T follicular helper cell (primary cell): ENCODE data around the gene ADGRL1.
"Not testable (repeated sequence)": the region's sequence is repeated elsewhere in the genome, so short reads cannot be mapped to it uniquely, and the experiment has no call there.

ENCODE experiments used
- DNase-seq: peaks from one replicate; pipeline ENCODE4 v3.0.0-alpha.2; 2020; ENCODE audit warnings: low read depth
- total RNA-seq, 2 experiments: gene quantifications; one replicate each; lab custom pipeline; 2026; lab: John Stamatoyannopoulos, UW

Gene ADGRL1
- total RNA-seq = 23.8 to 31.1 reads per million in 2 experiments

DNA sequence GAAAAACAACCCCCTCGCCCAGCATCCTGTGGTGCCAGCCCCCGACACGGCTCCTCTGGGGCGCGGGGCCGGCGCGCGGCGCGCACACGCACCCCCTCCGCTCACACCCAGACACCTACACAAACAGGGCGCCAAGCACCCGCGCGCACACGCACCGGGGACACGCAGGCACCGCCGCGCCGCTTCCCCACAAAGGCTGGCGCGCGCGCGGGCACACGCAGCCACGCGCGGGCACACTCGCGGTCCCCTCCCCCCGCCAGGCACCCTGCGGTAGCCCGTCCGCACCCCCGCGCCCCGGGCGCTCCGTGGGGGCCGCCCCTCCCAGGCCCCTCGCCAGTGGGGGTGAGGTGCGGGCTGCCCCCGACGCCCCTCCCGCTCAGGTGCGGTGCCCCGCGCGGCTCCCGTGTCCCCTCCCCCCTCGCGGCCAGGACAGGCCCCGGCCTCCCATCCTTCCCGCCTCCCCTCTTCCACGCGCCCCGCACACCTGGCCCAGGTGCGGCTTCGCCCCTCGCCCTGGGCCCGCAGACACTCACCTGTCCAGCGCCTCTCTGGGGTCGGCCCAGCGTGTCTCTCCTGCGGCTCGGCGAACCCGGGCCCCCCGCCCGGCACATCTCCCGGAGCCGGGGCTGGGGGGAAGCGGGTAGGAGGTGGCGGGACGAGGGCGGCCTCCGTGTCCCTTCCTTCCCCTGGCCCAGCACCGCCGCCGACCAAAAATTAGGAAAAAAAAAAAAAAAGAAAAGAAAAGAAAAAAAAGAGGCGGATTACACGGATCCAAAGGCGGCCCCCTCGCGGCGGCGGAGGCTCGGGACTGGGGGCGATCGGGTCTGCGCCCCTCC lies at the start of gene ADGRL1:
Gene ADGRL1, minus strand, starts transcription at position 718 of the 836 bp plus-strand sequence. CDS start 22,567 bp downstream, outside the sequence.
- not testable (repeated sequence) for DNase-seq

DNA sequence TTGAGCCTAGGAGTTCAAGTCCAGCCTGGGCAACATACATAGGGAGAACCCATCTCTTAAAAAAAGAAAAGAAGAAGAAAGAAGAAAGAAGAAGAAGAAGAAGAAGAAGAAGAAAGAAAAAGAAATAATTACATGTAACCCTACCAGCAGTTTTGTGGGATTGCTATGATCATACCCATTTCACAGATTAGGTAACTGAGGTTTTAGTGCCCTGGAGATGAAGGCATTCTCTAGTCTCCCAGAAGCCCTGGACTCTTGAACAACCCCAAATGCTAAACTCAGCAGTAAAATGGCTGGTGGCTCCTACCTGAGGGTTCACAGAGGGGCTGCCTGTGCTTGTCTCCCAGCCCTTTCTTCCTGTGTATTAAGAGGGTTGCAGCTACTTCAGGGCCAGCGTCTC lies 49.3 kb upstream of the ADGRL1 start:
- DNase-seq = not testable (repeated sequence)

DNA sequence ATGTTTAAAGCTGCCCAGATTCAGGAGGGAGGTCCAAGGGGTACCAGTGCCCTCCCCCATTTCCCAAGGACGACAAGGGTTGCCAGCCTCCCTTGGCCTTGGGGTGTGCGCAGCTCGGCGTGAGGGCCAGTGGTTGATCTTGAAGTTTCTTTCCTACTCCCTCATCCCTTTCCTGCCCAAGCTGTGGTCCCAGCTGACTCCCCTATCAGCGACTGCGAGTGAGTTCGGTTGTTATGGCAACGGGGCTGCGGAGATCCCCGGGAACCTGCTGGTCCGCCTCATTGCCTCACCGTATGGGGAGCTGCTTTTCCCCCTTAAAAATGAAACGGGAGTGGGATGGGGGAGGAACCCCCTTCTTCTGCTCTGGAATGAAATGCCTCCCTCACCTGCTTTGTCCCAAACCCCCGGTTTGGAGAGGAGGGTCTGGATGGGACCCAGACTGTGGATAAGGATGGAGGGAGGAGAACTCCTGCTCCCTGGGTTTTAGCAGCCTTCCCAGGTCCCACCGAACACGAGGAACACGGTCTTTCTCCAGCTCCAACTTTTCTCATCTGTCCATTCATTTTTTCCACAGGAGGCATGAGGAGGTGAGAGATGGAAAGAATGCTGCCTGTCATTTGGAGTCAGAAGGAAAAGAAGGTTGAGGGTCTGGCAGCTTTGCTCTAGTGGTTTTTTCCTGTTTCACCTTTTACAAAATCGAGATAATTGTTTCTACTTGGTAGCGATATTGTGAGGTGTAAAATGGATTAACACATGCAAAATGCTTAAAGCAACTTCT lies 48.0 kb upstream of the ADGRL1 start:
- not testable (repeated sequence) for DNase-seq

DNA sequence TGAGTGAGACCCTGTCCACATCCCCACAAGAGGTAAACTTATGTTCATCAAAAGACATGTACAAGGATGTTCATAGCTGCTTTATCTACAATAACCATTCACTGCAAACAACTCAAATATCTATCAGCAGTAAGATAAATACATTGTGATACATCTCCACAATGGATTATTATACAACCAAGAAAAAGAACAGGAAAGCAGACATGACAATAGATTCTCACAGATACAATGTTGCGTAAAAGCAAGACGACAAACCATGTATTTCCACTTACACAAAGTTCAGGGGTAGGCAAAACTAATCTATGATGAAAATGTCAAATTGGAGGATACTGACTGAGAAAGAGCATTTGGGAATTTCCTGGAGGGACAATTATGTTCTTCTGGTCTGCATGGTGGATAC lies 46.2 kb upstream of the ADGRL1 start:
- DNase-seq = not testable (repeated sequence)

DNA sequence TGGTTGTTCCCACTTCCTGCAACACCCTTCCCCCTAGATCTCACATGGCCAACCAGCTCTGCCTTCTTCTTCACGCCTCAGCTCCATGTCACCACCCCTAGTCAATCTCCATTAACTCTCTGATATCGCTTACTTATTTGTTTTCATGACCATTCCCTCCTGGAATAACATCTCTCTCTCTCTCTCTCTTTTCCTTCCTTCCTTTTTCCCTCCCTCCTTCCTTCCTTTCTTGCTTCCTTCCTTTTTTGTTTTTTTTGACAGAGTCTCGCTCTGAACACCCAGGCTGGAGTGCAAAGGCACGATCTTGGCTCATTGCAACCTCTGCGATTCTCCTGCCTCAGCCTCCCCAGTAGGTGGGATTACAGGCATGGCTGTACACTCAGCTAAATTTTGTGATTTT lies 44.9 kb upstream of the ADGRL1 start:
- no peak for DNase-seq

DNA sequence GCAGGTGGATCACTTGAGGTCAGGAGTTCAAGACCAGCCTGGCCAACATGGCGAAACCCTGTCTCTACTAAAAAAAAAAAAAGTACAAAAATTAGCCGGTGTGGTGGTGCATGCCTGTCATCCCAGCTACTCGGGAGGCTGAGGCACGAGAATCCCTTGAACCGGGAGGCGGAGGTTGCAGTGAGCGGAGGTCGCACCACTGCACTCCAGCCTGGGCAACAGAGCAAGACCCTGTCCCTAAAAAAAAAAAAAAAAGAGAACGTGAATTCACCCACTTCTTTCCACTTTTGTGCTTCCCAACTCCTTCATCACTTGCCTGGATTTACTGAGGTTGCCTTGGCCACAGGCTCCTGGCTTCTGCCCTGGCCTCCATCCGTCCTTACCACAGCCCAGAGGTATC lies 44.3 kb upstream of the ADGRL1 start:
- not testable (repeated sequence) for DNase-seq

DNA sequence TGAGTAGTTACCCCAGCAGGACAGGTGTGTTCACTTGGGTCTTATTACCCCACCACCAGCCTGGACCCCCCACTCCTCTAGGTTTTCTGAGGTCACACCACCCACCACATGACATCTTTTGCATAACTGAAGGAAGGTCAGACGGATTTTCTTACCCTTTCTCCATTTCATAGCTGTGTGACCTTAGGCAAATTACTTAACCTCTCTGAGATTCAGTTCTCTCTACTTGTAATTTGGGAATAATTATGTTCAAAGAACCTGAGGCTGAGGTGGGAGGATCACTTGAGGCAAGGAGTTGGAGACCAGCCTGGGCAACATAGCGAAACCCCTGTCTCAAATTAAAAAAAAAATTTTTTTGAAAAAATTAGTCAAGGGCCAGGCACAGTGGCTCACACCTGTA lies 43.9 kb upstream of the ADGRL1 start:
- DNase-seq = not testable (repeated sequence)

DNA sequence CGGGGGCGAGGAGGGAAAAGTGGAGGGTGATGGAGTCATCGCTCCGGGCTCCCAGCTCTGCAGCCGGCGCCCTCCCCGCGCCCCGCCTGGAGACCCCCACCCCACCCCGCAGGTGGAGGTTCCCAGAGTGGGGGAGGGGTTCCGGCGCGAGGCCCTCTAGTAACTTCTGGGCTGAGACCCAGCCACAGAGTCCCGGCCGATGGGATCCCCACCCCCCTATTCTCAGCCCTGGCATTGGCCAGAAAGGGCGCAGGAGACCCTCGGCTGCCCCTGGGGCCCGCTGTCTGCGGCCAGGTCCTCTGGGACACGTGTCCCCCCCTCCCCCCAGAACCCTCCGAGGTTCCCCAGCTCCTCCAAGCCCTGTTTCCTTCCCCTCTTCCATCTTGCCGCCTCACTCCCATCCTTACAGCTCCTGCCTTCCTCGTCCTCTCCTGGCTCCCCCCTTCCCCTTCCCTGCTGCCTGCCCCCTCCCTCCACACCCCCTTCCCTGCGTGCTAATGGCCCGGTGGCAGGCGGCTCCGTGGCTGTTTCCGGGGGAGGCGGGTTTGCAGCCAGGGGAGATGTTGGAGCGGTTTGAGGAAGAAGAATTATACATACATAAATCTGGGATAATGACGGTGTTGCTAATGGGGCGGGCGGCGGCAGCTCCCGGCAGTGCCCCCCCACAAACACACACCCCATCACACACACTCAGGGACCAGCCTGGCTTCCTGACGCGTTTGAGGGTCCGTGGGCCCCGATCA lies 43.2 kb upstream of the ADGRL1 start:
- DNase-seq = not testable (repeated sequence)

DNA sequence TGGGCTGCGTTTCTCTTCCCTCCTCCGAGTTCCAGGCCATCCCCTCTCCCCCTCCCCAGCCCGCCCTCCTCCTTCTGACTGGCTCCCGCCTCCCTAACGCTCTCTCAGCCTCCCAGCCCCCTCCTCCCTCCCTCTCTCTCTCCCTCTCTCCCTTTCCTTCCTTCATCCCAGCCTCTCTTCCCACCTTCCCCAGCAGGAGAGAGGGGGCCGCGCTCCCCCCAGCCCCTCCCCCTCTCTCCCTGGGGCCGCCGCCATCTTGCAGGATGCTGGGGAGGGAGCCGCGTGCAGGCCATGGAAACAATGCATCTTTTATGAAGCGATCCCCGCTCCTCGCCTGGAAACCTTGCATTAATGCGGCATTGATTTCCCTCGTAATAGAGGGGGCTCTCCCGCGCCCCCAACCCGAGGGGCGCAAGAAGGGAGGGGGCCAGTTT lies 42.6 kb upstream of the ADGRL1 start:
- no peak for DNase-seq

DNA sequence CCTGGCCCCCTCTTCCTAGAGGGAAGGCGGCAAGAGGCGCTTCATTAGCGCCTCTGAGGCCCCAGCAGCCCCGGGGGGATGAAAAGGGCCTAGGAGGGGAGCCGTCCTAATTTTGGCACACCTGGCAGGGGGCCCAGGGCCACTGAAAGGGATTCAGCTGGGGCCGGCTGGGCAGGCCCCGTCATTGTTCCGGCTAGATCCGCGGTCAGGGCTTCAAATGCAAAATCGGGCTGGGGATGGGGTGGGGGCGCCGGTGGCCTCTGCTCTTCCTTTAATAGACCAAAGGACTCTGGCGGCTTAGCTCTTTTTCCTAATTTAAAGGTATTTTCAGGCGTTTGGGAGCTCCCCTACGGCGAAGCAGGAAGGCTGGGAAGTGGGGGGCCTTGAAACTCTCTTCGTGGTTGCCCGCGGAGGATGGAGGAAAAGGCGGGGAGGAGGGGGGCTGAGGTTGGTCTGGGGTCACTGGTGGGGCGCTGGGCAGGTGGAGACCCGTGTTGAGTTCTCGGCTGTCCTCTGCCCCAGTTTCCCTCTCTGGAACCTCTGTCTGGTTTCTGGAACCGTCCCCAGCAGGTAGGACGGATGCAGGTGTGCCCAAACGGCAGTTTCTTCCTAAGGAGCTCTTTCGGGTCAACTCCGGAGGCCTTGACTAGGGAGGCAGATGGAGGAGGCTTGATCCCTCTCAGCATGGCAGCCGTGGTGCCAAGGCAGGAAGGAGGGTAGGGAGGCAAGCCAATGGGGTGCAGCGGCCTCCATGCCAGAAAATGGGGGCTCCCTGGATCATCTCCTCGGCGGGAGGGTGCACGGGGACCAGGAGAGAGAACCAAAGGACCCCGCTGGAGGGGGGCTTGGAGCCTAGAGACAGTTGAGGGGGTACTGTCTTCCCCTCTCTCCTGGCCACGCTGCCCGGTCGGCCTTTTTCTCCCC lies 41.8 kb upstream of the ADGRL1 start:
- DNase-seq = not testable (repeated sequence)

DNA sequence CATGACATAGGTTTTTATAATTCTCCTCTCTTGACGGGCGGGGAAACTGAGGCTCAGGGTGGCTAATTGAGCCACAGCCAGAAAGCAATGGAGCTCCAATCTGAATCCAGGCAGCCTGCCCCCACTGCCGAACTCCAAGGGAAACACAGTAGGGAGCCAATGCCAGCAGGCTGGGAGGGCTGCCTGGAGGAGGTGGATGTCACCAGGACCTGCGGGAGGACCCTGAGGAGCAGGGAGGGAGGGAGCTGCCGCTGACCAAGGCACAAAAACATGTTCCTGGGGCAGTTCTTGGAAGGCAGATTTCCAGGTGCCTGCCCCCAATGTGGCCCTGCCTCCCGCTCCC lies 41.2 kb upstream of the ADGRL1 start:
- not testable (repeated sequence) for DNase-seq

DNA sequence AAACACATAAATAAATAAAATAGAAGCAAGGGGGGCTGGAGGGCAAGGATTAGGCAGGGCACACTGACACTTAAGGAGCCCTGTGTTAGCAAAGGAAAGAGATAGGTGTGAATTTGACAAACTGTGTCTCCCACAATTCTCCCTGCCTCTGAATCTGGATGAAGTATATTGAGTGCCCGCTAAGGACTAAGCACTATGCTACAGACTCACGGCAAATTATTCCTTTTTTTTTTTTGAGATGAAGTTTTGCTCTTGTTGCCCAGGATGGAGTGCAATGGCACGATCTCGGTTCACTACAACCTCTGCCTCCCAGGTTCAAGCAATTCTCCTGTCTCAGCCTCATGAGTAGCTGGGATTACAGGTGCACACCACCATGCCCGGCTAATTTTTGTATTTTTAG lies 38.4 kb upstream of the ADGRL1 start:
- DNase-seq = not testable (repeated sequence)

DNA sequence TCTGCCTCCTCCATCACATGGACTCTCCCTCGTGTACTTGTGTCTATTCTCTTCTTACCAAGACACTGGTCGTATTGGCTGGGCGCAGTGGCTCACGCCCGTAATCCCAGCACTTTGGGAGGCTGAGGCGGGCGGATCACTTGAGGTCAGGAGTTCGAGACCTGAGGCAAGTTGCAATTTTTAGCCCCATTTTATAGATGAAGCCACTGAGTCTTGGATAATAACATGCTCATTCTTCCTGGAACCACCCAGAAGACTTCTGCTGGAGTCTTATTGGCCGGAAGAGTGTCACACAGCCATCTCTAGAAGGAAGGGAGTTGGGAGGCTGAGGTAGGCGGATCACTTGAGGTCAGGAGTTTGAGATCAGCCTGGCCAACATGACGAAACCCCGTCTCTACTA lies 37.7 kb upstream of the ADGRL1 start:
- not testable (repeated sequence) for DNase-seq

DNA sequence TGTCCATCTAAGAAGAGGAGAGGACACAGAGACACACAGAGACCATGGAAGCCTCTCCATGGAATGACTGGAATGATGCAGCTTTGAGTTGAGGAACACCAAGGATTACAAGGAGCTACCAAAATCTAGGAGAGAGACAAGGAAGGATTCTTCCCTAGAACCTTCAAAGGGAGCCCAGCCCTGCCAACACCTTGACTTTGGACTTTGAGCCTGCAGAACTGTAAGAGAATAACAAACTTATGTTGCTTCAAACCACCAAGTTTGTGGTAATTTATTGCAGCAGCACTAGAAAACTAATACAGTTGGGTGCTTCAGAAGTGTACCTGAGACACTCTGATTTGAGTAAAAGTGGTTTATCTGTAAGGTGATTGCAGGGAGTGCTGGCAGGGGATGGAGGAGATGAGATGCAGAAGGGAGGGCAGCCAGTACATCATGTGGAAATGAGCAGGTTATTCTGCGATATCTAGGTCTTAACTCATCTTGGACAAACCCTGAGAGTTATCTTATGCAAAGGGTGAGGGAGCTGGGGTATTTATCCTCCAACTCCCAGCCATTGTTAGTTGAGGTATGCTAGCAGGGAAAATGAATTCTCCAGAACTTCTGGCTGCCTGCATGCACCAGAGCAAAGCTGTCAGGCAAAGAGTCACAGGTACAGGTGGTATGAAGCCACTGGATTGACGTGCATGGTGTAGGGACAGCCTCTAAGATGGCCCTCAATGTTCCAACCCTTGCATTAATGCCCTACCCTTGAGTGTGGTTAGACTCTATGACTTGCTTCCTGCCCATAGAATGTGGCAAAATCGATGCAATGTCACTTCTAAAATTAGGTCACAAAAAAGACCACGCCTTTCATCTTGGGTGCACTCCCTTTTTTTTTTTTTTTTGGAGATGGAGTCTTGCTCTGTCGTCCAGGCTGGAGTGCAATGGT lies 31.3 kb upstream of the ADGRL1 start:
- DNase-seq = no peak

DNA sequence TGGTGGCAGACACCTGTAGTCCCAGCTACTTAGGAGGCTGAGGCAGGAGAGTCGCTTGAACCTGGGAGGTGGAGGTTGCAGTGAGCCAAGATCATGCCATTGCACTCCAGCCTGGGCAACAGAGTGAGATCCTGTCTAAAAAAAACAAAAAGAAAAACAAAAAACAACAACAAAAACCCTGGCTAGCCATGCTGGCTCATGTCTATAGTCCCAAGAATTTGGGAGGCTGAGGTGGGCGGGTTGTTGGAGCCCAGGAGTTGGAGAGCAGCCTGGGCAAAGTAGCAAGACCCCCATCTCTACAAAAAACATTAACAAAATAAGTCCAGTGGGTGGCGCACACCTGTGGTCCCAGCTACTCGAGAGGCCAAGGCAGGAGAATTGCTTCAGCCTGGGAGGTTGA lies 27.0 kb upstream of the ADGRL1 start:
- not testable (repeated sequence) for DNase-seq

DNA sequence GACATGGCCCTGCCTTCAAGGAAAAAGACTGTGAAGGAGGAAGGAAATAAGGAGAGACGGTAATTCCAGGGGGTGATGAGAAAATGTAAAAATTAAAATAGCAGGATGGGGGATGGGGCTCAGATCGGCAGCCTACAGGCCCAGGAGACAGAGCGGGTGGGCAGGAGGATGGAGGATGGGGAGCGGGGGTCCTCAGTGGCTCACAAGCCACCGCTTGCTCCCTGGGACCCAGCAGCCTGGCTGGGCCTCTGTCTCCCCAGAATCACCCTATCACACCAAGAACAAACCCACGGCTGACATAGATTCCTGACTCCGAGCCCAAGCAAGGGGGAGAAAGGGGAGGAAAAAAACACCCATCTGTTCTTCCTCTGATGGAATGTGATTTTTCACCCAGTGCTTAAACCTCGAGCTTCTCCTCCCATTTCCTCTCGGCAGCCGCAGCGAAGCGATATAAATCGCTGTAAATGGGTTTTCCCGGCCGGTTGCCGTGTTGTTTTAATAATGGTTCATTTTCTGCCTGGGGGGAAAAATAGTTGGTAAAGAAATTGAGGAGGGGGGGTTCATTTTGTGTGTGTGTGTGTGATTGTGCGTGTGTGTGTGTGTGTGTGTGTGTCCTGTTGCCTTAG lies 22.6 kb upstream of the ADGRL1 start:
- not testable (repeated sequence) for DNase-seq

DNA sequence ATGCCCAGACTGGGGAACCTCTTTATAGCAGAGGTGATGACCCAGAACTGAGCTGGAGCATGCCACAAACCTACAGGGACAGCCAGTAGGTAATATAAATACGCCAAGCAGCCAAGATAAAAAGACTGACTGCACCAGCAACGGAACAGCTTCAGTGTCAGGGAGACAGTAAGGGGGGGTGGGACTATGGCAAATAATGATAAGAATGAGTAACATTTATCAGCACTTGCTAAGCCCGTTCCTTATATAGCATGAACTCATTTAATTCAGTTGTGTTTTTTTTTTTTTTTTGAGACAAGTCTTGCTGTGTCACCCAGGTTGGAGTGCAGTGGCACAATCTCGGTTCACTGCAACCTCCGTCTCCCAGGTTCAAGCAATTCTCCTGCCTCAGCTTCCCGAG lies 20.5 kb upstream of the ADGRL1 start:
- not testable (repeated sequence) for DNase-seq

DNA sequence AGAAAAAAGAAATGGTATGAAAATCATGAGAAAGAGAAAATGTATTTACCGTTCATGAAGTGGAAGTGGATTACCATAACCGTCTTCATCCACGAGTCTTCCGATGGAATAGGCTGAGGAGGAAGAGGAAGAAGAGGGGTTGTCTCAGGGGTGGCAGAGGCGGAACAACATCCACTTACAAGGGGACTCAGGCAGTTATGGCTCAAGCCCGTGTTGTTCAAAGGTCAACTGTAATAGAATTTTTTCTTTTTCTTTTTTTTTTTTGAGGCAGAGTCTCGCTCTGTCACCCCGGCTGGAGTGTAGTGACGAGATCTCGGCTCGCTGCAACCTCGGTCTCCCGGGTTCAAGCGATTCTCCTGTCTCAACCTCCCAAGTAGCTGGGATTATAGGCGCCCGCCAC lies 16.9 kb upstream of the ADGRL1 start:
- DNase-seq = no peak

DNA sequence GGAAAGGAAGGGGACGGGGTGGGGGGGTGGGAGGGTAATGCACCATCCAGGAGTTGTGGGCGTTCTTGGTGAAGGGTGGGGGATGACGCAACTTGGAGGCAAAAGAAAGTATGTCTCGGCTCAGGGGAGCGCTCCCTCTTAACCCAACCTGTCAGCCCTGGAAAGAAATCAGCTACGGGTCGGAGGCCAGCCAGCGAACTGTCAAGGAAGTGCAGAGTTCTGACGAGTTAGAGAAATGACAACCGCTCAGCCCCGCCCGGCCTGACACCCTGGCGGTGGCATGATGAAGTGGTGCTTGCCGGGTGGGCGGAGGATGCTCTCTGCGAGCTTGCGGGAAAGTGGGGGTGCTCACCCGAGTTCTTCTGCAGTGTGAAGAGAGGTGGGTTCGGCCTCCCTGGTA lies 15.4 kb upstream of the ADGRL1 start:
- peak; percentile 66 for DNase-seq
